GM18505 (cell line): ENCODE measurements around the gene JOSD1.

ENCODE experiments used
- ATAC-seq: cut with Tn5 transposase; IDR thresholded peaks from one replicate; pipeline ENCODE4 v1.9.1; 2021; ENCODE audit not compliant: unreplicated experiment
- POLR2A ChIP-seq: IDR thresholded peaks from 4 replicates; pipeline ENCODE4 v1.6.1; 2011; ENCODE audit warnings: borderline replicate concordance; ENCODE audit not compliant: insufficient read depth, insufficient read length; ENCODE audit errors: extremely low read depth

The JOSD1 gene

DNA sequence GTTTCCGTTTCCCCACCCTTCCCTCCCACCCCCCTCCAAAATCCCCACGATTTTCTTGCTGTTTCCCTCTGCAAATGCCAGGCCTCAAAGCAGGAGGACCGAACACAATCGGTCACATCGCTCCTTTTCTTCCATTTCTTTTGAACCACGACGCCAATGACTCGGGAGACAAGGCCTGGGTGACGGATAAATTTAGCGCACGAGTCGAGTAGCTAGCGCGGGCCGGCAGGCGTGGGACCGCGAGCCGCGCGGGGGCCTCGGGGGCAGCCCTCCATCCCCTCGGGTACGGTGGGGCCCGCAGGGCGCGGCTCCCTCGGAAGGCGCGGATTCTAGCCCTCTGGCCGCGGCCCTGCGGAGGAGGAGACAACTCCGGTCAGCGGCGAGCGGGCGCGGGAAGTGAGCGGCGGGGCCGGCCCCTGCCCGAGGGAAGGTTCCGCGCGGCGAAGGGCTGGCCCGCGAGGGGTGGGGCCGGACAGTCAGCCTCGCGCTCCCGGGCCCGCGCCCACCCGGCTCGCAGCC lies 414 bp downstream of the JOSD1 start:
- no peak for ATAC-seq

DNA sequence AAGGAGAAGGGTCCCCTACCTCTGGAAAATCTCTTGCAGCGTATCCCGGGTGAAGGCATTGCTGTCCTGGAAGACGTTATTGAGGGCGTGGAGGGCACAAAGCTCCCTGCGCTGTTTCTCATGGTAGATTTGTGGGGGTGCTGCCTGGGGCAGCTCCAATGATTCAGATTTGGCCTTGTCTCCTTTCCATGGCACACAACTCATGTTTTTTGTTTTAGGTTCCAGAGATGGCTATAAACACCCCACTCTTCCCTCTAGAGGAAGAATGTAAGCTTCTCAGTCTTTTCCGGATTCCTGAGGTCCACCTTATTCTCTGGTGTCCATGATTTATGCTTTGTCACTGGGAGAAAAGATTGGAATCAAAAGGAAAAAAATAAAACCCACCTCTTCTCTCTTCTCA lies 959 bp downstream of the JOSD1 start:
- TF ChIP-seq POLR2A = no peak
- no peak for ATAC-seq

More for the DNA sequence above, 414 bp downstream of the JOSD1 start:
- TF ChIP-seq POLR2A = no peak

DNA sequence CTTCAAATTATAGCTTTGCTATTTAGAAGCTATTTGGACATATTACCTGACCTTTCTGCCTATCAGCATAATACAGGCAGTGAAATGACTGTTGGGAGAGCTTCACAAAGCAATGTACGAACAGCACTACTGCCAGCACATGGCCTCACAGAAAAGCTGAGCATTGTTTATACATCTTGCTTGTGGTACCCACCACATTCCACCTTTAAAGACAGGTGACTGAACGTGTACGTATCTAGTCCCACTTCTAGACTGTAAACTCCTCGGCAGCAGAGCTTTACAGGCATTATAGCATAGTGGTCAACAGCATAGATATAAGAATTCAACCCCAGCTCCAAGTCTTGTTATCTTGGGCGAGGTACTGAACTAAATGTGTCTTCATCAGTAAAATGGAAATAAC lies 1.6 kb downstream of the JOSD1 start:
- ATAC-seq = no peak

DNA sequence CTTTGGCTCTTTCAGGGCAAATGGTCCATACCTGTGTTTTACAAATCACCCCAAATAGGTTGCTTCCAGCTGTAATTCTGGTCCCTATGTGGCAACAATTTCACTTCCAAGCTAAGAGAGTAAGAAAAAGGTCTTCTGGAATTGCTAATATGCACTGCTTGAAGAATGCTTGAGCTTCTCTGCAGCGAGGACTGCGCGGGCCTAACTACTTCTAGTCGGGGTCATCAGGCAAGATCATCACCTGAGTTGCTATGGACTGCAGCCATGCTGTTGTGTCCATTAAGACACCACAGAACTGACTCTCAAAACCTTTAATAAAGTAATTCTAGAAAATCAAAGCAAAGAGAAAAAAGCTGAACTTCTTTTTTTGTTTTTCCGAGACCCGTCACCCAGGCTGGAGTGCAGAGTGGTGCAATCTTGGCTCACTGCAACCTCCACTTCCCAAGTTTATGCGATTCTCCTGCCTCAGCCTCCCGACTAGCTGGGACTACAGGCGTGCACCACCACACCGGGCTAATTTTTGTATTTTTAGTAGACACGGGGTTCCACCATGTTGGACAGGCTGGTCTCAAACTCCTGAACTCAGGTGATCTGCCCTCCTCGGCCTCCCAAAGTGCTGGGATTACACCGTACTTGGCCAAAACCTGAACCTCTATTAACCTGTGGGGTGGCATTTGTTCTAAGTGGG lies 2.2 kb downstream of the JOSD1 start:
- ATAC-seq = no peak
- no peak for TF ChIP-seq POLR2A

More for the DNA sequence above, 1.6 kb downstream of the JOSD1 start:
- TF ChIP-seq POLR2A = no peak

DNA sequence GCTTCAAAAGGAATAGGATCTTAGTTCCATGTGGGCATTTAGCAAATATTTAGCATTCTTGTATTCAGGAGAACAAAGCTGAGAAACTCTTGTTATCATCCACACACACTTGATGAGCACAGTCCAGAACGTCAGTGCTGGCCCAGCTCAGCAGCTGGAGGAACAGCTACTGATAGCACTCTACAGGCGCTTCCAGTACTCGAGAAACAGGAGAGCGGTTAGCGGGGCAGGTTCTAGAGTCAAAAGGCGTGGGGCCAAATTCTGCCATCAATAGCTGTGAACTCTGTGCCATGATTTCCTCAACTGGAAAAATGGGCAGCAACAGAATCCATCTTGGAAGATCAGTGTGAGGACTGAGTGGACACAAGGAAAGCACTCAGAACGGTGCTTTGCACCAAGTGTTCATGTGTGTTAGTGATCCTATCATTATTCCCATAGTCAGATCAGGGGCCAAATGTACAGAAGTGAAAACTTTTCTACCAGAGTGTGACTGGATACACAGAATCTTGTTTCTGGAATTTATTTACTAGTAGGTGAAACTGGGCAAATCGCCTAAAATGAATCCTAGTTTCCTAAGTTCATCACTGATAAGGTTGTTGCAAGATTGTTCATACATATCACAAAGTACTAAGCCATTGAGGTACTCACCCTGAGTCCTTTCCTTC lies 3.2 kb downstream of the JOSD1 start:
- ATAC-seq = no peak
- no peak for TF ChIP-seq POLR2A

DNA sequence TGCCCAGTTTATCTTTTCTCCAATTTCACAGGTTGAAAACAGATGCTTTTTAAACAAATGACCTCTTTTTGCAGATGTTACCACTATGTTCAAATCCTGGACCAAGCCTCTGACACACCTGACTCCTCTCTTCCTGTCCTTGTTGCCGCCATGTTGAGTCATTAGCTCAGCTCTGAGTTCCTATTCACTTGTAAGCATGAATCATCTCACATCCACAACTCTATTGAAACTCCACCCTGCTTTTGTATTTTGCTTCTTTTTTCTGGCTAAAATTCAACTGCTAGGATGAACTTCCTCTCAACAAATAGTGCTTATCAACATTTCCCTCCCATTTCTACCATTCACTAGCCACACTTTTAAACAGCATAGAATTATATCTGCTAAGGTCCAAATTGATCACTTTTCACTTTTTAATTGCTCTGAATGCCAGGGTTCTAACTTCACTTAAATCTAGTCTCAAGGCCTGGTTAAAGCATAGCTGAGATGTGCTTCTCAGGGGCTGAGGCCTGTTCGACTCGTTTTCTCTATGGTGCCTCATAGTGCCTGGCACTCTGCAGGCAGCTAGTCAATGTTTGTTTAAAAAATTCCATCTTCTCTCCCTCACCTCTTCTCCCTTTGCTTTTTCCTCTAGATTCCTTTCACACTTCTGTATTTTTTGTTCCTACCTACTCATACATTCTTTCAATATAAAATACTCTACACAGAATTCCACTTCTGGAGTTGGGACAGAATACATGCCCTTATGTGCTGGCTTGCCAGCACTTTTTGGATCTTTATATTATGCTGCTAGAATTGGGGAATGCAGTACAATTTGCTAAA lies 3.9 kb downstream of the JOSD1 start:
- no peak for ATAC-seq
- TF ChIP-seq POLR2A = no peak

DNA sequence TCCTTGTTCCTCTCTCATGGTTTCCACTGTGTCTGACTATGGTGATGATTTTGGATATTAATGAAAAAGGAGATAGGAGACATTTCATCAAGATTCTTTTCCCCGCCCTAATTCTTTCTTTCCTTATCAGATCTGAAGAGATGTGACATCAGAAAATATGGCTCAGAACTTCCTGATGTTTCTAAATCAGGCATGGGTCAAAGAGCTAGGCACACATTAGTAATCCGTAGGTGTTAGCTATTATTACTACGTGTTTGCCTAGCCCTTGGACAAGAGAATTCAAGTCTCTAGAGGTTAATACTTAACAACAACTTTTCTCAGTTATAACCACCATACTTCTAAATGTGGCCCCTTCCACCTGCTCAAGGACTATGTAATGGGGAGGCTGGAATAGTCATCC lies 5.8 kb downstream of the JOSD1 start:
- ATAC-seq = no peak
- TF ChIP-seq POLR2A = no peak

DNA sequence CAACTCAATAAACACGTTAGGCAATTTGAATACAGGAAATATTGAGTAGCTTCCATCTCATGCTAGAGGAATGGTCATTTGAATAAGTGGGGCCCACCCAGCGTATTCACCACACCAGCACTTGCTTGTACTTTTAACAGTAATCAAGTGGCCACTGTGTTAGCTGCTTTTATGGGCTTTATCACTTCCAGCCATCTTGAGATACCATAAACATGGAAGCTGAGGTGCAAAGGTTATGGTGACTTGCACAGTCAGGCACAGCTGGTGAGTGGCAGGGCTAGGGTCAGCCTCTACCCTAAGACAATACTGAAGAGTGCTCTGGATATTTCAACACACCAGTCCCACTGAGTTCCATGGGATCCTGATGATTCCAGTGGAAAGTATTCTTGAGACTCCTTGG lies 6.7 kb downstream of the JOSD1 start:
- no peak for TF ChIP-seq POLR2A
- no peak for ATAC-seq

DNA sequence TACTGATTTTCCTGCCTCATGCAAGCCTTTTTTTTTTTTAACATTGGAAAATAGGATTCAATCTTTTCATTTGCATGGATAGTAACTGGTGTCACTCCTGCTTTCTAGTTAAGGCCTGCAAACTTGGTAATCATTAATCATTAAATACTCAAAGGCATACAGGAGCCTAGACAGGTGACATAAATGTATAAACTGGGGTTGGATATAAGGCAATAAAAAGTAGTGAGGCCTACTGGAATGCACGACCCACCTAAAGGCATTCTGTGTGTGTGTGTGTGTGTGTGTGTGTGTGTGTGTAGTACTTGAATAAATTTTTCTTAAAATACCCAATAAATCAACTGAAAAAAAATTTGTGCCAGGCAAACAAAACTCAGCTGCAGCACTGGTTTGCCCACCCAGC lies 11.1 kb downstream of the JOSD1 start:
- TF ChIP-seq POLR2A = no peak

DNA sequence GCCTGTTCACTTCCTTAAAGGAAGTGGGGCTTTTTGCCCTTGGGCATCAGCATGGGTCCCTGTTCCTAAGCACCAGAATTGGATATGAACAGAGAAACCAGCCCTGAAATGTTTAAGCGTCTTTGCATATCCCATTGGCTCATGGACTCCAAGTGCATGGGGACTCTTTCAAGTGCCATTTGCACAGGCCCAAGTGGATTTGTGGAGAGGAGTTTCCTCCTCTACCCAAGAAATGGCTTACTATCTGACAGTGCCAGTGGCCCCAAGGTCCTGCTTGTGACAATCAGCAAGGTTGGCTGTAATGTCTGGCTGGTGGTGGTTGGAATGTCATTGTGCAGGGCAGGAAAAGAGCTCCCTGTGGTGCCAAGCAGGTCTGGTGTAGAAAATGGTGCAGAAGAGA lies 15.0 kb downstream of the JOSD1 start:
- no peak for TF ChIP-seq POLR2A
- no peak for ATAC-seq

More for the DNA sequence above, 11.1 kb downstream of the JOSD1 start:
- no peak for ATAC-seq

DNA sequence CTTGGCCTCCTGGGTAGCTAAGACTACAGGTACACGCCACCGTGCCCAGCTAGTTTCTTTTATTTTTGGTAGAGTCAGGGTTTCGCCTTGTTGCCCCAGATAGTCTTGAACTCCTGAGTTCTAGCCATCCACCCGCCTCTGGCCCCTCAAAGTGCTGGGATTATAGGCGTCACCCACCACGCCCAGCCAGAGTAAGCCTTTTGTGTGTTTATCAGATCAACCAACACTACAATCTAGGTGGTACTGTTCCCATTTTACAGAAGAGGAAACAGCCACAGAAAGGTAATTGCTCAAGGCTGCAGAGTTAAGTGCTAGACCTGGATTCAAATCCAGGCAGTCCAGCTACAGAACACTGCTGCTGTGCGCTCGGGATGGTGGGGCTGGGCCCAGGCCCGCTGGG lies 15.8 kb downstream of the JOSD1 start:
- TF ChIP-seq POLR2A = no peak
- no peak for ATAC-seq

DNA sequence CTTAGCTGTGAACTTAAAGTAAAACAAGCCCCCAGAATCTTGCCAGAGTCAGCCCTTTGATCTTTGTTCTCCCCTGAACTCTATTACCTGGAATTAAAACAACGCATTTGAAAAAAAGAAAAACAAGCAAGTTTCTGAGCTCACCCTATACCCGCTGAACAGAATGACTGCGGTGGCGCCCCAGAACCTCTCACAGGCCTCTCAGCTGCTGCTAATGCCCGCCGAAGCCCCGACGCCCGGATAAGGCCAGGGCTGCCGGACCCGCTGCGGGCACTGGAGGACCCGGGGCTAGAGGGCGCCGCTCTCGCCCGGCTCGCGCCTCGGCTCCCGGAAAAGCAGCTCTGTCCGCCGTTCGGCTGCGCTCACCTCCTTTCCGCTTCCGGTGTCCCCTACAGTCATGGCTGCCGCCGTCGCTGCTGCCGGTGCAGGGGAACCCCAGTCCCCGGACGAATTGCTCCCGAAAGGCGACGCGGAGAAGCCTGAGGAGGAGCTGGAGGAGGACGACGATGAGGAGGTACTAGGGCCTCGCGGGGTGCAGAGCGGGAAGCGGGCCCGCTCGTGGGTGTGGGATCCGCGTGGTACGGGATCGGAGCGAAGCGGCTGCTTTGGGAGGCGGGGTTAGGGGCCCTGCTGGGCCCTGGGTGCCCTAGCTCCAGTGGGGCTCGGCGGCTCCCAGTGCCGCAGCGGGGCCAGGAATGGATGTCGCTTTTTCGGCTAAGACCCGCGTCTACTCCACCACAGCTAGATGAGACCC lies 19.0 kb downstream of the JOSD1 start, which contains the start of gene TOMM22:
Gene TOMM22 (plus strand): TSS at position 376 of the 754 bp plus-strand sequence. CDS start 22 bp downstream, at position 398.
- peak; percentile 91 for ATAC-seq
- peak; percentile 90 for TF ChIP-seq POLR2A

DNA sequence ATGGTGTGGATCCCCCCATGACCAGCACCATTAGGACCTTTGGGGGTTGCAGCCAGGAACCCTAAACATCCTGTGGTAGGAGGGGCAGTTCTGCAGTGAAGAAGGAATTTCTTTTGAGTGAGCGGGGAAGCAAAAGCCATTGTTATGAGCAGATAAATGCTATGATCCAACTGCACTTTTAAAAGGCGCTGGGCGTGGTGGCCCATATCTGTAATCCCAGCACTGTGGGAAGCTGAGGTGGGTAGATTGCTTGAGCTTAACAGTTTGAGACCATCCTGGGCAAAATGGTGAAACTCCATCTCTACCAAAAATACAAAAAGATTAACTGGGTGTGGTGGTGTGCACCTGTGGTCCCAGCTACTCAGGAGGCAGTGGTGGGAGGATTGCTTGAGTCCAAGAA lies 24.9 kb downstream of the JOSD1 start:
- ATAC-seq = no peak
- no peak for TF ChIP-seq POLR2A
